GM18507 (cell line): ENCODE data around the gene GGT5.
"Not testable (repeated sequence)": the region's sequence is repeated elsewhere in the genome, so short reads cannot be mapped to it uniquely, and the experiment has no call there.

Experiments used
- DNase-seq: peaks from one replicate; pipeline ENCODE4 v3.0.0; 2011; ENCODE audit warnings: low read depth; ENCODE audit not compliant: insufficient read length; ENCODE audit errors: extremely low spot score
- FAIRE-seq: peaks from 2 replicates; lab custom pipeline; 2011; peaks lifted over from hg19 to GRCh38; lab: Jason Lieb, UNC

GGT5 gene

DNA sequence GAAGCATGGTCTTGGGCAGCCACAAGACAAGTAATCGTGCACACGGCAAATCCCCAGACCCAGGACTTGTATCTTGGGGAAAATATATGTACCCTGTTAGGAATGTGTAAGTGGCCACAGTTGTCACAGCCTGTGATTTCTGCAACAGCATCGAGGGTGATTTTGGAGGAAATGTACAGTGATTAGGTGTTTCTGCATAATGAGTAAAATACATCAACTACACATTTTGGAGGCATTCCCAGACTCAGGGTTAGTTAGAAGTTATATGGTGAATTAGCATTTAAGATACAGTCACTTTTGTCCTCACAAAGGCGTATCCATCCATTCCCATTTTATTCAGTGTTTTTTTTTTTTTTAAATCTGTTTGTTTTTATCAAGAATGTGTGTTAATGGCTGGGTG, 35.2 kb downstream of the GGT5 start:
- no peak for DNase-seq
- FAIRE-seq = no peak

DNA sequence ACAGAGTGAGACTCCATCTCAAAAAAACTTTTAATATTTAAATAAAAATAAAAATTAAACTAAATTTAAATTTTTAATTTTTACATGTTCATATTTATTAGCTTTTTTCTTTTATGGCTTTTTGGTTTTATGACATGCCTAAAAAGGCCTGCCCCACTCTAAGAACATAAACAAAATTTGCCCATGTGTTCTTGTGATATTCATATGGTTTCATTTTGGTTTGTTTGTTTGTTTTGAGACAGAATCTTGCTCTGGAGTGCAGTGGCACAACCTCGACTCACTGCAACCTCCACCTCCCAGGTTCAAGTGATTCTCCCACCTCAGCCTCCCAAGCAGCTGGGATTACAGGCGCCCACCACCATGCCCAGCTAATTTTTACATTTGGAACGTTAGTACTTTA, 35.9 kb downstream of the GGT5 start:
- FAIRE-seq (no peak), DNase-seq (no peak)

DNA sequence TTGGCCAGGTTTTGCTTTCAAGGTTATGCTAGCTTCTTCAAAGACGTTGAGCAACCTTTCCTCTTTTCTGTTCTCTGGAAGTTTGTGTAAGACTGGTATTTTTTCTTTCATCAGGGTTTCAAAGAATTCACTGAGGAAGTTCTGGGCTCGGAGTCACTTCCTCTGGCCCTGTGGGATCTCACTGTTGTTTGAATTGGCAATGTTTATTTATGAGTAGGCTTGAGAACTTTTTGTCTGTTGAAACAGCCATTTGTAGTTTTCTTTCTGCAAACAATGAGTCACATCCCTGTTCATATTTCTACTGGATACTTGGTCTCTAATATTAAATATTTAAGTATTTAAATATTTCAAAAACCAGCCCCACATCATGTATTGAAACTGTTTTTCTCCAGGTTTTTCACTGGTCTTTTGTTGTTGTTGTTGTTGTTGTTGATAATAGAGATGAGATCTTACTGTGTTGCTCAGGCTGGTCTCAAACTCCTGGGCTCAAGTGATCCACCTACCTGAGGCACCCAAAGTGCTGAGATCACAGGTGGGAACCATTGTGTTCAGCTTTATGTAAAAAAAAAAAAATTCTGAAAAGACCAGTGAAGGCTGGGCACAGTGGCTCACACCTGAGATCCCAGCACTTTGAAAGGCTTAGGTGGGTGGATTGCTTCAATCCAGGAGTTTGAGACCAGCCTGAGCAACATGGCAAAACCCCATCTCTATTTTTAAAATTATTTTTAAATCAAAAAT, 36.7 kb downstream of the GGT5 start:
- FAIRE-seq = no peak

DNA sequence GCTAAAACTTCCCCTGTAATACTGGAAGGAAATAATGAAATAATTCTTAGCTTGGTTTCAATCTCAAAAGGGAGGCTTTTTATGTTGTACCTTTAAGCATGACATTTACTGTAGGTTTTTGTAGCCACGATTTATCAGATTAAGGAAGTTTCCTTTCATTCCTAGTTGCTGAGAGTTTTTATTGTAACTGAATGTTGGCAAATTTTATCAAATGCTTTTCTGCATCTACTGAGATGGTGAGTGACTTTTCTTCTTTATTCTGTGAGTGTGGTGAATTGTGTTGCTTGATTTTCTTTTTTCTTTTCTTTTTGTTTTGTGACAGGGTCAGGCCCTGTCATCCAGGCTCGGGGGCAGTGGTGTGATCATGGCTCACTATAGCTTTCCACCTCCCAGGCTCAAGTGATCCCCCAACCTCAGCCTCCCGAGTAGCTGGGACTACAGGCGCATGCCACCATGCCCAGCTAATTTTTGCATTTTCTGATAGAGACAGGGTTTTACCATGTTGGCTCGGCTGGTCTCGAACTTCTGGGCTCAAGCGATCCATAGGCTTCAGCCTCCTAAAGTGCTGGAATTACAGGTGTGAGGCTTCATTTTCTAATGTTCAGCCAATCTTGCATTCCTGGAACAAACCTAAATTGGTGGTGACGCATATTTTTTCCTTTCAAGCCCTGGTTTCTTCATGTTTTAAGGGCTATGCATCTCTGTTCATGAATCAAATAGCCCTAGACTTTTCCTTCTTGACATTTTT, 37.4 kb downstream of the GGT5 start:
- DNase-seq = no peak
- FAIRE-seq = no peak

More for the DNA sequence above, 36.7 kb downstream of the GGT5 start:
- DNase-seq = no peak

DNA sequence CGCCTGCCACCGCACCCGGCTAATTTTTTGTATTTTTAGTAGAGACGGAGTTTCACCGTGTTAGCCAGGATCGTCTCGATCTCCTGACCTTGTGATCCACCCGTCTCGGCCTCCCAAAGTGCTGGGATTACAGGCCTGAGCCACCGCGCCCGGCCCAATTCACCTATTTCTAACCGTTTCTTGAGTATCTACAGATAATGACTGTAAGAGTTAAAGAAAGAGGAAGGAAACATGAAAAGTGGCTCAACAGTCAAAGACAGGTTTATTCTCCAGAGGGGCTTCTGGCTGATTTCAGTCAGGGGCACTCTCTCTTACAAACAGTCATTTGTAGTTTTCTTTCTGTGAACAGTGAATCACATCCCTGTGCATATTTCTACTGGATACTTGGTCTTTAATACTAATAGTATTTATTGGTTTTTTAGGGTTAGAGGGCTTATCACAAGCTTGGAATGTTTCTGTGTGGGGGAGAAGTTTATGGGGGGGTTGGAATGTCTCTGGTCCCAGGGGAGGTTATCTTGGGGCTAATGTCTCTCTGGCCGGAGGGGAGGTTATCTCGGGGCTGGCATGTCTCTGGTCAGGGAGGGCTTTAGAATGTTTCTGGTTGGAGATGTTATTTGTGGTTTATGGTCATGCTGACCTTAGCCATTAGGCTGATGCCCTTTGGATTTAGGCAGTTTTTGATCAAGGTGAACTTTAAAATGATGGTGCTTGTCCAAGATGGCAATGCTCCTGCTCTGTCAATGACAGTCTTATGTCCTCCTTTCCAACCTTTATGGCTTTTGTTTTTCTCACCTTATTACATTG, 38.2 kb downstream of the GGT5 start:
- not testable (repeated sequence) for DNase-seq, FAIRE-seq

DNA sequence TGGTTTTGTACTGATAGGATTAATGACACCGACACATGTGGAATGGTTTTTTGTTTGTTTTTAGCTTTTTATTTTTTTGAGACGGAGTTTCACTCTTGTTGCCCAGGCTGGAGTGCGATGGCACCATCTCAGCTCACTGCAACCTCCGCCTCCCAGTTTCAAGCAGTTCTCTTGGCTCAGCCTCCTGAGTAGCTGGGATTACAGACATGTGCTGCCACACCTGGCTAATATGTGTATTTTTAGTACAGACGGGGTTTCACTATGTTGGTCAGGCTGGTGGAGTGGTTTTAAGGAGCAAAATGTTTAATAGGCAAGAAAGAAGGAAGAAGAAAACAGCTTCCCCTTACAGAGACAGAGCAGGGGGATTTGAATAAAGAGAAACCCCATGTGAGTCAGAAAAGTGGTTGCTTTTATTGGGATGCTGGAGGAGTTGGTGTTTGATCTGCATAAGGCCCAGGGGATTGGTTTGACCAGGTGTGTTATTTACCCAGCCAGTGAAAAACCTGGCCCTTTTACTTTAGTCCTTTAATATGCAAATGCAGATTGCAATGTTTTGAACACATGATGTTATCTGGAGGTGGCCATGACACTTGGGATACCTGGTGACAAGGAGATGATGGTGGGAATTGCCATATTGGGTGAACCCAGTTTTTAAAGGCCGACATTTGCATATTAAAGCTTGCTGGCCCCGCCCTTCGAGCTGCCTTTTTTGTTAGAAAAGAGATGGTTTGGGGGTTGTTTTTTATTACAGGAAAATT, 39.3 kb downstream of the GGT5 start:
- FAIRE-seq (no peak), DNase-seq (no peak)

DNA sequence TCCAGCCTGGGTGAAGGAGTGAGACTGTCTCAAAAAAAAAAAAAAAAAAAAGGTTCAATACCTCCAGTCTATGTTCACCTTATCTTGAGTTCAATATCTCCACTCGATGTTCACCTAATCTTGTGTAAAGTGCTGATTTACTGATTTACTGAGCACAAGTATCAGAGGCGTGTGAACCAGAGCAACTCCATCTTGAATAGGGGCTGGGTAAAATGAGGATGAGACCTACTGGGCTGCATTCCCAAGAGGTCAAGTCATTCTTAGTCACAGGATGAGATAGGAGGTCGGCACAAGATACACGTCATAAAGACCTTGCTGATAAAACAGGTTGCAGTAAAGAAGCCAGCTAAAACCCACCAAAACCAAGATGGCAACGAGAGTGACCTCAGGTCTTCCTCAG, 41.0 kb downstream of the GGT5 start:
- not testable (repeated sequence) for FAIRE-seq, DNase-seq

DNA sequence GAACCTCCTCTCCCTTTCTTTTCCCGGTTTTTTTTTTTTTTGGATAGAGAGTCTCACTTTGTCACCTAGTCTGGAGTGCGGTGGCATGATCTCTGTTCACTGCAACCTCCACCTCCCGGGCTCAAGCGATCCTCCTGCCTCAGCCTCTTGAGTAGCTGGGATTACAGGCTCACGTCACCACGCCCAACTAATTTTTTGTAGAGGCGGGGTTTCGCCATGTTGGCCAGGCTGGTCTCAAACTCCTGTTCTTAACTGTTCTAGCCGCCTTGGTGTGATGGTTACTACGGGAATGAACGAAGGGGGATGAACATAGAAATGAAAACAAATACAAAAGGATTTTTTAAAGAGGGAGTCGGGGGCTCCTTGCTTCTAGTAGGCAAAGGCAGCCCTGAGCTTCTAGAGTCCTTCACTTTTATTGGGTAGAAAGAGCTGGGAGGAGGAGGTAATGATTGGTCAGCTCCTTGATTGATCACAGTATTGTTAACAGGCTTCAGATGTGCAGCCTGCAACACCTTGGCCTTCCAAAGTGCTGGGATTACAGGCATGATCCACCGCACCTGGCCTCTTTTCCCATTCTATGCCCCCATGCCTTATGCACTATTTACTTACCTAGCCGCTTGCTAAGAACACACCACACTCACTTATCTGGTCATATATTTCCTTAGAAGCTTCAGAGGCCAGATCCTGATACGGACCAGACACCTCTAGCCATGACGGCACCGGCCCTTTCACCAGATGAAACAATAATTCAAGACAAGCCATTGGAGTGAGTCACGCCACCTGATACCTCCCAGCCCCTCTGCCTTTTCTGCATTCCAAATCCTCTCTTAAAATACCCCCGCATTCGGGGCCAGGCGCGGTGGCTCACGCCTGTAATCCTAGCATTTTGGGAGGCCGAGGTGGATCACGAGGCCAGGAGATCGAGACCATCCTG, 42.9 kb downstream of the GGT5 start:
- DNase-seq (no peak), FAIRE-seq (no peak)

DNA sequence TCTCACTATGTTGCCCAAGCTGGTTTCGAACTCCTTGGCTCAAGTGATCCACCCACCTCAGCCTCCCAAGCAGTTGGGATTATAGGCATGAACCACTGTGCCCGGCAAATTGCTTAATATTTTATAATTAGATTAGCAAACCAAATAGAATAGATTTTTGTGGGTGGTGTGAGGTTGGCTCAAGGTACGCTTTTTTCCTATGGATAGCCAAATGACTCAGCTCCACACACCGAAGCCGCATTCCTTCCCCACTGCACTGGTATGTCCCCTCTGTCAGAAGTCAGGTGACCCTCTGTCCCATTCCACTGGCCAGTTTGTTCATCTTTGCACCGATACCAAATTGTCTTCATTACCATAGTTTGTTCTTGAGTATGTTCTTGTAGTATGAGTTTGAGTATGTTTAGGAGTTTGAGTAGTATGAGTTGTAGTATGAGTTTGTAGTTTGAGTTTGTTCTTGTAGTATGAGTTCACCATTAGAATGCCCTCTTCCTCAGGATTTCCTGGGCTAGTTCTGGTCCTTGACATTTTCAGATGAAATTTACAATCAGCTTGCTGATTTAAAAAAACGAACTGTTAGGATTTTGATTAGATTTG, 44.2 kb downstream of the GGT5 start:
- FAIRE-seq = no peak
- no peak for DNase-seq

DNA sequence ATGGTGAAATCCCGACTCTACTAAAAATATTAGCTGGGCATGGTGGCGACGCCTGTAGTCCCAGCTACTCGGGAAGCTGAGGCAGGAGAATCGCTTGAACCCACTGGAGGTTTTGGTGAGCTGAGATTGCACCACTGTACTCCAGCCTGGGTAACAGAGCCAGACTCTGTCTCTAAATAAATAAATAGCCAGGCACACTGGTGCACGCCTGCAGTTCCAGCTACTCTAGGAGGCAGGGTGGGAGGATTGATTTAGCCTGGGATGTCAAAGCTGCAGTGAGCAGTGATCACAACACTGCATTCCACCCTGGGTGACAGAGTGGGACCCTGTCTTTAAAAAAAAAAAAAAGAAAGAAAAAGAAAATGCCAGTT, 46.2 kb downstream of the GGT5 start:
- DNase-seq (no peak), FAIRE-seq (no peak)

DNA sequence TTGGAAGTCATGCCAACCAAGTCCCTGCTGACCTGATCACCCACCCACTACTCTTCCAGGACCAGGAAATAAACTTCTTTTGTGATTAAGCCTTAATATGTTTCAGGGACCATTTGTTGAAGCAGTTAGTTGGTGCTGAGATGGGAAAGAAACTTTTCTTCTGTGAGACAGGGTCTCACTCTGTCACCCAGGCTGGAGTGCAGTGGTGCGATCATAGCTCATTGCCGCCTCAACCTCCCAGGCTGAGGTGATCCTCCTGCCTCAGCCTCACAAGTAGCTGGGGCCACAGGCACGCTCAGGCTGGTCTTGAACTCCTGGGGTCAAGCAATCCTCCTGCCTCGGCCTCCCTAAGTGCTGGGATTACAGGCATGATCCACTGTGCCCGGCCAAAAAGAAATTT, 53.0 kb downstream of the GGT5 start:
- FAIRE-seq (no peak), DNase-seq (no peak)

DNA sequence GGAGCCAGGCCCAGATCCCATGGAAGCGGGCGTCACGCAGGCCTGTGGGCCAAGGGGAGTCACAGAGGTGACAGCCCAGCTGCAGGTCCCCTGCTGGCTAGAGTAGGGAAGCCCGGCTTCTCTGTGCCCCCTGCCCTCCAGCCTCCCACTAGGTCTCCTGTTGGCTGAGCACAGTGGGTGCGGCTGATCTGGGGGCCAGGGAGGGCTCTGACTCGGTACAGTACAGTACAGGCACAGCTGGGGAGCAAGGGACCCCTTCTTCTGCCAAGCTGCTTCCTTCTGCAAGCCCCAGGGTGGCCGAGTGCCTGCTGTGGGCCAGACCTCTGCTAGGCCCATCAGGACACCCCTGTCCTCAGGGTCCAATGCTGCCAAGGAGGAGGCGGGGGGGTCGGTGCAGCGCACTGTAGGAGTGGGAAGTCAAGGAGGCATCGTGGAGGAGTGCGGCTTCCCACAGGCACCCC, 53.5 kb downstream of the GGT5 start:
- DNase-seq = no peak
- FAIRE-seq = no peak

DNA sequence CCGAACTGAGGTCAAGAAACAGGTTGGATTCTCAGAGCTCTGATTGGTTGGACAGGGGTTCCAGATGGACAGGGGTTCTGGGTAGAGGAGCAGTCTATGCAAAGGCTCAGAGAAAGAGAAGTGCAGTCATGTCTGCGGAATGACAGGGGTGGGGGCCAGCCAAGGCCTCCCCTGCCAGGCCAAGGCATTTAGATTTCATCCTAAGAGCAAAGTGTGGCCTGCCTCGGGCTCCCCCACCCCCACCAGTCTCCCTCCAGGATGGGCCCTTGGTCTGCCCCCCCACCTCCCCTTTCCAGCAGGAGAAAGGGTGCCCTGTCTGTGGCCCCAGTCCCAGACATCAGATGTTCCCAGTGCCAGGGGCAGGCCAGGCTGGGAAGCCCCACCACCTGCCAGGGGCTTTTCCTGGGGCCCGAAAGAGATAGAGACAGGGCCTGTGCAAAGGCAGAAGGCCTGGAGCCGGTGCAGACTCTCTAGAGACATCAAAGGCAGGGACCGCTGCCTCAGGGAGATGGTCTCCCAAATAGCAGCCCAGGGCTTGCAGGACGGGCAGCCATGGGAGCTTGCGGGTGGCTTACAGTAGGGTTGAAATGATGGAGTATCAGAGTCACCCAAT, 54.2 kb downstream of the GGT5 start:
- FAIRE-seq (no peak), DNase-seq (no peak)

DNA sequence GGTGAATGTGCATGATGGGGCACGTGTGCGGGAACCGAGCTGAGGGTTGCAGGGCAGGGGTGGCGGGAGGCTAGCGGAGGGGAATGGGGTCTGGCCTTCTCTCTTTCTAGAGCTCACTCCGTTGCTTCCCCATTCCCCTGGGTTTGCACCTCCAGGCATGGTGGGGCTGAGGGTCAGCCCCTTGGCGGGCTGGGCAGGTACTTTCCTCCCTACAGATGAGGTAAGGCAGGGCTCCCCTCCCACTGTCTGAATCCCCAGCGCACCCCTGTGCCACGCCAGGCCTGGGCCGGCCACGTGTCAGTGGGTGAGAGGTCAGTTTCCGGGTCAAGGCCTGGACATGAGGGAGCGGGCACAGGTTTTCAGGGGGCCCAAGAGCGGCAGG, 54.7 kb downstream of the GGT5 start:
- DNase-seq = no peak
- FAIRE-seq = no peak

DNA sequence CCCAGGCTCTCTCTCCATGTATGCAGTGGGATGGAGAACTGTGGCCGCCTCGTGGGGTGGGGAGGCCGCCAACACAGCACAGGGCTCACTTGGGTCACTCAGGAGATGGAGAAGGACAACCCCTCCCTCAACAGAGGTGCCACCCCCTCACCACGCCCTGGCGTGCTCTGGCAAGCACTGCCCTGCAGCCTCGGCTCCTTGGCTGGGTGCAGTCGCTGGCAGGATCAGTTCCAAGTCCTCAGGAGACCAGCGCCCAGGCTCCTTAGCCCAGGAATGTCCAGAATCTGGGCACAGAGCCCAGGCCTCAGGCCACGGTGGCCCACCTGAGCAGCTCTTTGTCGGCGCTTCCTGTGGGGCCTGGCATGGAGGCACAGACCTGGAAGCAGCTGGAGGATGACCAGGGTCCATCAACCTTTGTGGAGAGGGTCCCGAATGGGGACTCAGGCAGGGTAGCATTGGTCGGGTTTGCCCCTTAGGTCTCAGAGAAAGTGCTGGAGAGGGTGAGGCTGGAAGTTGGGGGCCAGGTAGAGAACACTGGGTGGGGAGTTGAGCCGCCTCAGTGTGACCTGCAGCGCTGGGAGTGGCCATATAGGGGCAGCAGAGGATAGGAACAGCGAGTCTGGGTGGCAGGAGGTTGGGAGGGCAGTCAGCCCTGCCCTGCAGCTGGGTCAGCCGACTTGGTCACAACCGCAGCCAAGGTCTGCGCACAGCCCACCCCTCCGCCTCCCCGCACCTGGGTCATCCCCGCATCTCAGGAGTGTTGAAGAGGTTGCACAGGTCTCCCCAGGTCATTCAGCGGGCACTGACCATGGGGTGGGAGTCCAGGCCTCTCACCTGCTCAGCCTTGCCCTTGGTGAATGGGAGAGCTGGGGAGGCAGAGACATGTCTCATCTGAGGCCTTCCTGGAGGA, 55.4 kb downstream of the GGT5 start:
- FAIRE-seq (peak; percentile 67), DNase-seq (peak; percentile 62)

DNA sequence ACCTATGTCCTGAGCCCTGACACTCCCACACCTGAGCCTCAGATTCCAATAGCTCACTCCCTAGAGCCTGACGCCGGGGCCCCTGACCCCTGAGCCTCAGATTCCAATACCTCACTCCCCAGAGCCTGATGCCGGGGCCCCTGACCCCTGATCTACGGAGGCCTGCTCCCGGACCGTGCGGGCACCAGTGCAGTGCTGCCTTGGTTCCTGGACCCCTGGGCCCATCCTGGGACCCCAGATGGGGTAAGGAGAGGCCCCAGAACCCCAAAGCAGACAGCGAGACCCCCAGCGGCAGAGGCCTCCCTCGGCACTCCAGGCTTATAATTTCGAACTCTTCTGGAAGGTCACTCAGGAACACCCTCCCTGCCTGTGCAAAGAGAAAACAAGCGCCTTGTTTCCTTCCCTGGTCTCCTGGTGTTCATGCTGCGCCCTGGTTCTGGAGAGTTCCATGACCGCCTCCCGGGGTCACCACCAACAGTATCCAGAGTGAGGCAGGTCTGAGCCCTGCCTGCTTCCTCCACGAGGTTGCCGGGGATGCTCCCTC, 56.1 kb downstream of the GGT5 start:
- no peak for DNase-seq
- FAIRE-seq = no peak
